GM19035 (cell line): ENCODE data around the gene MYH11.

Experiments used
- ATAC-seq: cut with Tn5 transposase; IDR thresholded peaks from one replicate; pipeline ENCODE4 v1.9.1; 2021; ENCODE audit not compliant: unreplicated experiment

The MYH11 gene

GRCh38 chr16:15779664-15780351 lies 77.0 kb downstream of the MYH11 start:
- ATAC-seq: no peak

GRCh38 chr16:15778999-15779614 lies 77.7 kb downstream of the MYH11 start:
- no peak for ATAC-seq

- ATAC-seq: no peak
These were observed 78.6 kb downstream of the MYH11 start for GRCh38 chr16:15778204-15778743.

GRCh38 chr16:15777533-15778203 lies 79.2 kb downstream of the MYH11 start:
- no peak for ATAC-seq

- no peak for ATAC-seq
These were observed 80.3 kb downstream of the MYH11 start for GRCh38 chr16:15776572-15776971.

- ATAC-seq: no peak
These were observed 81.0 kb downstream of the MYH11 start for GRCh38 chr16:15775663-15776304.

- no peak for ATAC-seq
These were observed 81.6 kb downstream of the MYH11 start for GRCh38 chr16:15775209-15775608.

GRCh38 chr16:15773968-15774367 lies 82.9 kb downstream of the MYH11 start:
- no peak for ATAC-seq

GRCh38 chr16:15772579-15773293 lies 84.1 kb downstream of the MYH11 start:
- ATAC-seq: no peak

GRCh38 chr16:15771694-15772093 lies 85.1 kb downstream of the MYH11 start:
- ATAC-seq: no peak

- ATAC-seq: no peak
These were observed 86.3 kb downstream of the MYH11 start for GRCh38 chr16:15770512-15770911.

- ATAC-seq: no peak
These were observed 86.7 kb downstream of the MYH11 start for GRCh38 chr16:15770107-15770506.

- no peak for ATAC-seq
These were observed 87.6 kb downstream of the MYH11 start for GRCh38 chr16:15769239-15769638.

- no peak for ATAC-seq
These were observed 88.6 kb downstream of the MYH11 start for GRCh38 chr16:15768201-15768600.

GRCh38 chr16:15766918-15767317 lies 89.9 kb downstream of the MYH11 start:
- ATAC-seq: no peak

- no peak for ATAC-seq
These were observed 90.9 kb downstream of the MYH11 start for GRCh38 chr16:15765880-15766279.

- ATAC-seq: no peak
These were observed 91.7 kb downstream of the MYH11 start for GRCh38 chr16:15765116-15765515.

GRCh38 chr16:15764112-15764511 lies 92.7 kb downstream of the MYH11 start:
- no peak for ATAC-seq

- no peak for ATAC-seq
These were observed 96.7 kb downstream of the MYH11 start for GRCh38 chr16:15760129-15760528.

GRCh38 chr16:15759070-15759469 lies 97.8 kb downstream of the MYH11 start:
- ATAC-seq: no peak
